ENCODE results near the gene SLC35B2.

SLC35B2 gene

GRCh38 chr6:44257025-44257752 lies at the start of gene SLC35B2:
SLC35B2 (minus strand) TSS chr6:44257528; CDS start chr6:44257410, 118 bp downstream.
- in situ Hi-C loops (cut with HindIII; ENCODE audit: low pct_ligation_motif_present, low pct_unique_long_range_greater_than_20kb, low sequenced_read_pairs), result no loop called here
- DNase-seq, result peak; percentile 69

GRCh38 chr6:44306710-44307109 lies 49.4 kb upstream of the SLC35B2 start:
- DNase-seq, result no peak
- in situ Hi-C loops (cut with HindIII; ENCODE audit: low pct_ligation_motif_present, low pct_unique_long_range_greater_than_20kb, low sequenced_read_pairs), result no loop called here

- in situ Hi-C loops (cut with HindIII; ENCODE audit: low pct_ligation_motif_present, low pct_unique_long_range_greater_than_20kb, low sequenced_read_pairs), result no loop called here
- no peak for DNase-seq
These were observed 47.9 kb upstream of the SLC35B2 start for GRCh38 chr6:44305200-44305725.

- in situ Hi-C loops (cut with HindIII; ENCODE audit: low pct_ligation_motif_present, low pct_unique_long_range_greater_than_20kb, low sequenced_read_pairs), result no loop called here
- DNase-seq, result peak; percentile 40
These were observed 47.2 kb upstream of the SLC35B2 start for GRCh38 chr6:44304282-44305199.

- in situ Hi-C loops (cut with HindIII; ENCODE audit: low pct_ligation_motif_present, low pct_unique_long_range_greater_than_20kb, low sequenced_read_pairs), result no loop called here
- DNase-seq, result no peak
These were observed 46.5 kb upstream of the SLC35B2 start for GRCh38 chr6:44303842-44304241.

GRCh38 chr6:44302856-44303255 lies 45.5 kb upstream of the SLC35B2 start:
- in situ Hi-C loops (cut with HindIII; ENCODE audit: low pct_ligation_motif_present, low pct_unique_long_range_greater_than_20kb, low sequenced_read_pairs), result no loop called here
- DNase-seq, result no peak

- in situ Hi-C loops (cut with HindIII; ENCODE audit: low pct_ligation_motif_present, low pct_unique_long_range_greater_than_20kb, low sequenced_read_pairs), result no loop called here
- no peak for DNase-seq
These were observed 44.6 kb upstream of the SLC35B2 start for GRCh38 chr6:44301782-44302564.

GRCh38 chr6:44301106-44301505 lies 43.8 kb upstream of the SLC35B2 start:
- in situ Hi-C loops (cut with HindIII; ENCODE audit: low pct_ligation_motif_present, low pct_unique_long_range_greater_than_20kb, low sequenced_read_pairs), result no loop called here
- DNase-seq, result no peak

GRCh38 chr6:44300292-44300823 lies 43.0 kb upstream of the SLC35B2 start:
- in situ Hi-C loops (cut with HindIII; ENCODE audit: low pct_ligation_motif_present, low pct_unique_long_range_greater_than_20kb, low sequenced_read_pairs), result no loop called here

GRCh38 chr6:44298864-44299263 lies 41.5 kb upstream of the SLC35B2 start:
- in situ Hi-C loops (cut with HindIII; ENCODE audit: low pct_ligation_motif_present, low pct_unique_long_range_greater_than_20kb, low sequenced_read_pairs), result no loop called here
- DNase-seq, result no peak

More at GRCh38 chr6:44300292-44300823, 43.0 kb upstream of the SLC35B2 start:
- no peak for DNase-seq

- in situ Hi-C loops (cut with HindIII; ENCODE audit: low pct_ligation_motif_present, low pct_unique_long_range_greater_than_20kb, low sequenced_read_pairs), result no loop called here
- DNase-seq, result no peak
These were observed 40.9 kb upstream of the SLC35B2 start for GRCh38 chr6:44298055-44298803.

- DNase-seq, result peak; percentile 17
- in situ Hi-C loops (cut with HindIII; ENCODE audit: low pct_ligation_motif_present, low pct_unique_long_range_greater_than_20kb, low sequenced_read_pairs), result no loop called here
These were observed 40.0 kb upstream of the SLC35B2 start for GRCh38 chr6:44297063-44298038.

- in situ Hi-C loops (cut with HindIII; ENCODE audit: low pct_ligation_motif_present, low pct_unique_long_range_greater_than_20kb, low sequenced_read_pairs), result no loop called here
- DNase-seq, result no peak
These were observed 37.8 kb upstream of the SLC35B2 start for GRCh38 chr6:44294832-44295791.

GRCh38 chr6:44292661-44293365 lies 35.5 kb upstream of the SLC35B2 start:
- no peak for DNase-seq
- in situ Hi-C loops (cut with HindIII; ENCODE audit: low pct_ligation_motif_present, low pct_unique_long_range_greater_than_20kb, low sequenced_read_pairs), result no loop called here

- in situ Hi-C loops (cut with HindIII; ENCODE audit: low pct_ligation_motif_present, low pct_unique_long_range_greater_than_20kb, low sequenced_read_pairs), result no loop called here
- no peak for DNase-seq
These were observed 34.5 kb upstream of the SLC35B2 start for GRCh38 chr6:44291841-44292240.

Data from ACHN (cell line).